MM.1S (cell line): ENCODE results near the gene TCERG1L.

ENCODE experiments used
- CTCF ChIP-seq: fragments of 300-600 bp; sonication (generic); IDR thresholded peaks from 2 replicates; pipeline ENCODE4 v1.5.1; 2016; ENCODE audit warnings: antibody characterized with exemption, low read length, mixed read lengths
- EZH2 ChIP-seq: fragments of 300-600 bp; sonication (generic); optimal IDR thresholded peaks from 2 replicates; pipeline ENCODE3; 2017; ENCODE audit warnings: low read depth, mild to moderate bottlenecking, antibody characterized with exemption, low read length, mixed read lengths
- EZH2phosphoT487 ChIP-seq: fragments of 300-600 bp; sonication (generic); IDR thresholded peaks from 2 replicates; pipeline ENCODE4 v1.6.1; 2018; ENCODE audit warnings: antibody characterized with exemption, low read length

GRCh38 chr10:131210181-131210580 lies 101.3 kb downstream of the TCERG1L start:
- TF ChIP-seq CTCF (no peak), EZH2 (no peak), EZH2phosphoT487 (no peak)
